Aortic smooth muscle cell (primary cell): ENCODE measurements around the gene ZNG1F. TPM values are rescaled to one million over a fixed set of nuclear protein-coding genes. Genes with fewer than 3 reads are reported as not detected.

Source experiments
- total RNA-seq: library from RNA; depleted of rRNA; stranded (reverse); fragments of >200 nt; gene quantifications from 2 replicates; pipeline ENCODE4 v1.2.3, GENCODE V29; 2014

ZNG1F gene
- 11.4 and 20.8 TPM in 2 replicates for total RNA-seq

GRCh38 chr9:41189217-41189616 is at the start of gene ZNG1F:
TSS of gene ZNG1F (minus strand) at chr9:41189317. CDS start at chr9:41189258, 59 bp downstream.

GRCh38 chr9:41128581-41128980 is 60.5 kb downstream of the ZNG1F start, which contains the start of gene FOXD4L6:
TSS of gene FOXD4L6 (minus strand) at chr9:41128681. CDS start at chr9:41128383, 298 bp downstream.

Other genes with a start within 250 kb of the ZNG1F start
- gene FOXD4L6, start 60.6 kb downstream of the ZNG1F start, total RNA-seq: 0.06 TPM in 1 of 2 replicates, not detected in the other